T-cell (primary cell): ENCODE data around the gene GPN2. TPM values are rescaled to one million over a fixed set of nuclear protein-coding genes. Genes with fewer than 3 reads are reported as not detected.
"Not testable (repeated sequence)": the region's sequence is repeated elsewhere in the genome, so short reads cannot be mapped to it uniquely, and the experiment has no call there.

Experiments
- ATAC-seq, 4 experiments: fragments of 200-7000 bp in 3 of 4; fragments of 150-1000 bp in 1 of 4; cut with Tn5 transposase; replicated peaks in 1 of 4; 1 replicate in 3 of 4; 2 replicates in 1 of 4; pipeline ENCODE4 v1.10.0; 2021; ENCODE audit warnings: moderate library complexity in 3 of 4, mild to moderate bottlenecking in 2 of 4, moderate number of reproducible peaks in 1 of 4
- CTCF ChIA-PET, 2 donors: fragments of 300-600 bp; sonication (Branson Sonifier 250); formaldehyde crosslinking; loops; one replicate each; lab custom pipeline; 2022; ENCODE audit warnings: antibody characterized with exemption in 2 of 2; lab: Charles Lee
- POLR2A ChIA-PET, 2 donors: fragments of 300-600 bp; sonication (Branson Sonifier 250); formaldehyde crosslinking; loops; one replicate each; lab custom pipeline; 2022; ENCODE audit warnings: antibody characterized with exemption in 2 of 2; lab: Charles Lee
- DNase-seq, 35 experiments: peaks; one replicate each; pipeline versions ENCODE4 v3.0.0 to v3.0.0-alpha.2; 2013 to 2023
- H3K27ac ChIP-seq: one replicate; pipeline ENCODE4 v1.5.1; 2013; ENCODE audit warnings: low read length
- H3K27me3 ChIP-seq, 2 experiments: replicated peaks in 1 of 2; 1 replicate in 1 of 2; 2 replicates in 1 of 2; pipeline versions ENCODE4 v1.6.1 to v1.7.0; 2013; ENCODE audit warnings: low read length in 1 of 2, mixed read lengths in 1 of 2; ENCODE audit not compliant: control insufficient read depth in 2 of 2, insufficient read depth in 2 of 2; ENCODE audit errors: extremely low read depth in 1 of 2
- H3K36me3 ChIP-seq, 2 donors: 1 replicate in 1 of 2; 2 replicates in 1 of 2; pipeline versions ENCODE4 v1.6.1 to v1.7.0; 2013; ENCODE audit warnings: low read length in 1 of 2; ENCODE audit not compliant: control insufficient read depth in 2 of 2, insufficient read depth in 1 of 2; ENCODE audit errors: extremely low read depth in 1 of 2
- H3K4me1 ChIP-seq, 2 experiments: 1 replicate in 1 of 2; 2 replicates in 1 of 2; pipeline versions ENCODE4 v1.6.1 to v1.7.0; 2013; ENCODE audit warnings: low read length in 2 of 2, mixed read lengths in 1 of 2; ENCODE audit not compliant: insufficient read depth in 2 of 2, control insufficient read depth in 1 of 2; ENCODE audit errors: extremely low read depth in 1 of 2
- H3K4me3 ChIP-seq, 2 donors: 1 replicate in 1 of 2; 2 replicates in 1 of 2; pipeline versions ENCODE4 v1.5.1 to v1.7.0; 2013; ENCODE audit warnings: mild to moderate bottlenecking in 2 of 2, low read length in 1 of 2, moderate library complexity in 1 of 2; ENCODE audit not compliant: control insufficient read depth in 1 of 2; ENCODE audit errors: extremely low read depth in 1 of 2
- H3K9me3 ChIP-seq: 2 replicates; pipeline ENCODE4 v1.7.0; 2013
- H3K27ac Mint-ChIP-seq, 2 donors: one replicate each; pipeline ENCODE4 v1.8.0; 2020 to 2021; ENCODE audit warnings: mild to moderate bottlenecking in 2 of 2, mixed read lengths in 2 of 2
- H3K27me3 Mint-ChIP-seq, 2 donors: one replicate each; pipeline ENCODE4 v1.8.0; 2021 to 2022; ENCODE audit warnings: mixed read lengths in 2 of 2
- H3K36me3 Mint-ChIP-seq: one replicate; pipeline ENCODE4 v1.8.0; 2021; ENCODE audit warnings: mixed read lengths
- H3K4me1 Mint-ChIP-seq, 3 donors: one replicate each; pipeline ENCODE4 v1.8.0; 2020 to 2022; ENCODE audit warnings: mixed read lengths in 3 of 3, mild to moderate bottlenecking in 1 of 3
- H3K4me3 Mint-ChIP-seq, 3 donors: one replicate each; pipeline ENCODE4 v1.8.0; 2020 to 2022; ENCODE audit warnings: mild to moderate bottlenecking in 3 of 3, mixed read lengths in 3 of 3, moderate library complexity in 3 of 3
- H3K9me3 Mint-ChIP-seq, 3 donors: one replicate each; pipeline ENCODE4 v1.8.0; 2020 to 2022; ENCODE audit warnings: mixed read lengths in 3 of 3
- WGBS: methylation state at CpG from one replicate; pipeline ENCODE4 v1.1.5; 2013; ENCODE audit warnings: missing lambda C conversion rate; ENCODE audit not compliant: insufficient coverage; 5-methylcytosine and 5-hydroxymethylcytosine counted together
- total RNA-seq, 35 experiments: library from RNA in 6 of 35; stranded (reverse) in 6 of 35; fragments of 120-200 nt in 1 of 35; gene quantifications; one replicate each; pipeline versions ENCODE4 v1.2.1 to v1.2.4 and lab custom pipeline; 2013 to 2026

GPN2 gene
- total RNA-seq, 5 donors from 2014 or later (not counting 1 experiment from before 2014, with no cell fraction given), result 30.8 to 35.7 (median 32.7) TPM

DNA sequence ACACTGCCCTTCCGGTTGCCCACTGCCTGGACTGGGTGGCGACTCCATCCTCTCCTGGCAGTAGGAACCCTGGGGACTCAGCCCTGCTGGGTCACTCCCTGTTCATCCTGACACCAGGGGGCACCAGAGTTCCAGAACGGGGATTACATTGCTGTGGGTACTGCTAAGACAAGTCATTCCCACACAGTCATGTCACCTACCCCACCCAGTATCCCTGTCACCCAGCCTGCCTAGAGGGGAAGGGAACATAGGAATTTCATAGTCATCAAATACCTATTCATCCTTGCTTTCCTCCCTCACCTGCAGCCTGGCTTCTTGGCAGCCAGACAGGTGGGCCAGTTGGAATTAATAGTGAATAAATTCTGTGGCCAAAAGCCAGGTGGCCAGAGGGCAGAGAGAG, 36.9 kb downstream of the GPN2 start:
- ChIA-PET POLR2A (no interaction called here), CTCF (no interaction called here)
- ATAC-seq, result peak; percentile 80 to 87 (median 84)
- WGBS, result 51% methylated on average over 2 of the region's 3 CpGs
- peaks cover 0 to 5% (median 4%) of the 10 kb centered on the region in 3 donors for H3K4me1 Mint-ChIP-seq
- H3K9me3 Mint-ChIP-seq, result no peaks in the 10 kb centered on the region
- H3K27me3 Mint-ChIP-seq, result no peaks in the 10 kb centered on the region
- H3K27ac Mint-ChIP-seq, result no peak overlapping the region
- H3K36me3 Mint-ChIP-seq, result peaks cover 52% of the 10 kb centered on the region
- DNase-seq, result peak; percentile 53 to 86 (median 72)
- Histone ChIP-seq H3K4me3 (no peak overlapping the region), H3K9me3 (no peaks in the 10 kb centered on the region), H3K4me1 (no peaks in the 10 kb centered on the region), H3K27ac (no peak overlapping the region), H3K27me3 (no peaks in the 10 kb centered on the region), H3K36me3 (peaks cover 37 to 96% of the 10 kb centered on the region in 2 donors)
- H3K4me3 Mint-ChIP-seq, result no peak overlapping the region

- Histone ChIP-seq H3K36me3 (peaks cover 34 to 95% of the 10 kb centered on the region in 2 donors), H3K27me3 (no peaks in the 10 kb centered on the region), H3K27ac (no peak overlapping the region), H3K9me3 (no peaks in the 10 kb centered on the region), H3K4me3 (no peak overlapping the region), H3K4me1 (no peaks in the 10 kb centered on the region)
- Mint-ChIP-seq H3K27me3 (no peaks in the 10 kb centered on the region), H3K4me1 (peaks cover 0 to 5% (median 4%) of the 10 kb centered on the region in 3 donors), H3K27ac (no peak overlapping the region), H3K36me3 (peaks cover 56% of the 10 kb centered on the region), H3K4me3 (no peak overlapping the region), H3K9me3 (no peaks in the 10 kb centered on the region)
- no peak for DNase-seq
- CTCF ChIA-PET, result no interaction called here
- 94% methylated on average over 5 of the region's 9 CpGs for WGBS
- POLR2A ChIA-PET, result no interaction called here
- no peak for ATAC-seq
Observed at GRCh38 chr1:26852701-26853100, 37.4 kb downstream of the GPN2 start.

- DNase-seq, result no peak
- Histone ChIP-seq H3K9me3 (no peaks in the 10 kb centered on the region), H3K4me3 (no peak overlapping the region), H3K36me3 (peaks cover 33 to 89% of the 10 kb centered on the region in 2 donors), H3K27ac (no peak overlapping the region), H3K4me1 (no peaks in the 10 kb centered on the region), H3K27me3 (no peaks in the 10 kb centered on the region)
- Mint-ChIP-seq H3K4me3 (no peak overlapping the region), H3K9me3 (no peaks in the 10 kb centered on the region), H3K27ac (no peak overlapping the region), H3K27me3 (no peaks in the 10 kb centered on the region), H3K36me3 (peaks cover 57% of the 10 kb centered on the region), H3K4me1 (peaks cover 0 to 5% (median 4%) of the 10 kb centered on the region in 3 donors)
- ATAC-seq, result no peak
- POLR2A ChIA-PET, result no interaction called here
- CTCF ChIA-PET, result interaction anchor here (0.7 to 1.5 kb wide), 2 partner anchors 28 to 36 kb away, joined by 3 read pairs; no protein-coding TSS in a partner anchor
- WGBS, result 94% methylated on average over 11 of the region's 12 CpGs
Observed at GRCh38 chr1:26851106-26851684, 38.9 kb downstream of the GPN2 start.

DNA sequence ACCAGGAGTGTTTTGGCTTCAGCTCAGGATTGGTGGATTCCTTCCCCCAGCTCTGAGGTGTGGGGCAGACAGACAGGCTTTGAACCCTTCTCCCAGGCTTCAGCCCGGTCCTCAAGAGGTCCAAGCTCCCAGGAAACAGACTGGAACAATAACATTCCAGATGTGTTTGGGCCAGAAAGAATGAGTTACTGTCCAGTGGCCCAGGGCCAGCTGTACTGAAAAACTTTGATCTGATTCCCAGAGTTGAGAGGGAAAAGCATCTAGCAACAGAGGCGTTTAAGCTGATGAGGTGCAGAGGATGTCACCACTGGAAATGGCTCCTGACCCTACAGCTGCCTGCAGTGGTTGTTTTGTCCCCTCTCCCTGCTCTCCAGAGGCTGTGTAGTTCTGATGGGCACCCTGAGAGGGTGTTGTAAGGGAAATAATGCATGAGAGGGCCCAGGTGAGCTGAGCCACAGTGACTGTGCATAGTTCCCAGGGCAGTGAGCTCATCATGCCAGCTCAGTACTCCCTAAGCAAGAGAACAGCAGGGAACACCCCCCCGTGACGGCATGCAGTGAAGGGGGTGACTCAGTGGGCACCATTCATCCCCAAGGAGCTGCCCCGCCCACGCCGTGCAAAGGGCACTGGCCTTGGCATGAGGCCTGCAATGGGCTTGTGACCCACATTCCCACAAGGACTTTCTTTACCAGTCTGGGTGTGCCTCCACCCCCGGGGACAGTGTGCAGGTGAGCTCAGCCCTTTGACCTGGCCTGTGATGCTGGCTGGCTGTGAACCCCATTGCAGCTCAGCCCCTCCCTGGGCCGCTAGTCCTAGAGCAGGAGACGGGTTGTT, 40.9 kb downstream of the GPN2 start:
- ChIA-PET CTCF (interaction anchor here in 1 of 2 donors (0.6 kb wide), 1 partner anchor 297 kb away, joined by 3 read pairs; no protein-coding TSS in a partner anchor), POLR2A (interaction anchor here in 1 of 2 donors (0.5 kb wide), 1 partner anchor 44 kb away, joined by 4 read pairs; no protein-coding TSS in a partner anchor)
- Mint-ChIP-seq H3K36me3 (peaks cover 54% of the 10 kb centered on the region), H3K9me3 (no peaks in the 10 kb centered on the region), H3K4me1 (peaks cover 2 to 8% (median 4%) of the 10 kb centered on the region in 3 donors), H3K4me3 (no peak overlapping the region), H3K27ac (peak overlapping the region in 1 of 2 donors; percentile 6), H3K27me3 (no peaks in the 10 kb centered on the region)
- 94% methylated on average over 8 of the region's 10 CpGs for WGBS
- no peaks in the 10 kb centered on the region for H3K9me3 ChIP-seq
- H3K27me3 ChIP-seq, result no peaks in the 10 kb centered on the region
- H3K27ac ChIP-seq, result no peak overlapping the region
- ATAC-seq (no peak), DNase-seq (no peak)
- H3K4me3 ChIP-seq, result no peak overlapping the region
- peaks cover 33 to 78% of the 10 kb centered on the region in 2 donors for H3K36me3 ChIP-seq
- no peaks in the 10 kb centered on the region for H3K4me1 ChIP-seq

GRCh38 chr1:26848499-26848898, 41.6 kb downstream of the GPN2 start:
- WGBS, result 94% methylated on average over 10 of the region's 10 CpGs
- ChIA-PET CTCF (no interaction called here), POLR2A (no interaction called here)
- H3K9me3 ChIP-seq, result no peaks in the 10 kb centered on the region
- H3K27me3 Mint-ChIP-seq, result no peaks in the 10 kb centered on the region
- H3K27ac ChIP-seq, result no peak overlapping the region
- H3K27me3 ChIP-seq, result no peaks in the 10 kb centered on the region
- no peaks in the 10 kb centered on the region for H3K4me1 ChIP-seq
- no peak overlapping the region for H3K4me3 Mint-ChIP-seq
- no peak overlapping the region for H3K4me3 ChIP-seq
- peaks cover 3 to 8% (median 4%) of the 10 kb centered on the region in 3 donors for H3K4me1 Mint-ChIP-seq
- peak overlapping the region in 1 of 2 donors; percentile 19 for H3K27ac Mint-ChIP-seq
- peaks cover 32 to 74% of the 10 kb centered on the region in 2 donors for H3K36me3 ChIP-seq
- no peak for ATAC-seq
- no peak for DNase-seq
- no peaks in the 10 kb centered on the region for H3K9me3 Mint-ChIP-seq
- peaks cover 53% of the 10 kb centered on the region for H3K36me3 Mint-ChIP-seq

DNA sequence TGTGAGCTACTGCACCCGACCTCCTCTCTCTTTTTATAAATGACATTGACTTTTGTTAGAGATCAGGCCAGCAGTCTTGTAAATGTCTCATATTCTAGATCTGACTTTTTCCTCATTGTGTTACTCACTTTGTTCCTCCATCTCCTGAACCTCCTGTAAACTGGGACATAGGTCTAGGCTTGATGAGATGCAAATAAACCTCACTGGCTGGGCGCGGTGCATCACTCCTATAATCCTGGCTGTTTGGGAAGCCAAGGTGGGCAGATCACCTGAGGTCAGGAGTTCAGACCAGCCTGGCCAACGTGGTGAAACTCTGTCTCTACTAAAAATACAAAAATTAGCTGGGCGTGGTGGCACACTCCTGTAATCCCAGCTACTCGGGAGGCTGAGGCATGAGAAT, 42.3 kb downstream of the GPN2 start:
- H3K4me1 ChIP-seq, H3K9me3 Mint-ChIP-seq, H3K27ac ChIP-seq, H3K4me3 ChIP-seq, H3K27me3 ChIP-seq, H3K27ac Mint-ChIP-seq, CTCF ChIA-PET, H3K4me1 Mint-ChIP-seq, H3K4me3 Mint-ChIP-seq, DNase-seq, H3K9me3 ChIP-seq, ATAC-seq, POLR2A ChIA-PET, H3K27me3 Mint-ChIP-seq: not testable (repeated sequence)
- peaks cover 30 to 74% of the 10 kb centered on the region in 2 donors for H3K36me3 ChIP-seq
- H3K36me3 Mint-ChIP-seq, result peaks cover 50% of the 10 kb centered on the region
- WGBS, result 100% methylated on average over 3 of the region's 6 CpGs
